ENCODE measurements around the gene PEBP1. TPM values are rescaled to one million over a fixed set of nuclear protein-coding genes. Genes with fewer than 3 reads are reported as not detected.

The PEBP1 gene
- total RNA-seq, 1 experiment from 2014 or later: 312 TPM

DNA sequence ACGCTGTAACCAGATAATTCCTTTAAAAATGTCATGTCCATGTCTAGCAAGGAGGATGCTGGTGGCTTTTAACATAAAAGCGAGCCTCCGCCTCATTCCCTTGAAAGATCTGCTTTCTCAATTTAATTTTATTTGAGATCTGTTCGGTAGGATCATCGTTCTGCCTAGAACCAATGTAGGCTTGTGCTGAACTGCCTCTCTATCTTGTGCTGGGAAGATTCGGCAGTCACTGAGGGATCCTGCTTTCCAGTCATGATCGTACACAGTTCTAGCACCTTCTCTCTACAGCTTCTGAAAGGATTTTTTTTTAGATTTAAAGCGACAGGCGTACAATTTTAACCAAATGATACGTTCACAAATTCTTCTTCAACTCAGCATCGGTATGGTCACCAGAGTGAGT lies 54.3 kb downstream of the PEBP1 start:
- no TSS peak for BruUV-seq (replicated peaks)
- H3K4me3 ChIP-seq (ENCODE audit: low read depth, low read length, poor library complexity, severe bottlenecking): no peak overlapping the region
- no peak for DNase-seq (ENCODE audit: low spot score)
- intact Hi-C loops (cut with micrococcal nuclease; ENCODE audit: unreplicated experiment): no loop called here
- CTCF ChIA-PET: no interaction called here
- POLR2A ChIA-PET (ENCODE audit: low non-redundant PET): no interaction called here
- H3K9me3 ChIP-seq (ENCODE audit: low read depth, low read length, poor library complexity, severe bottlenecking): no peaks in the 10 kb centered on the region
- H3K4me1 ChIP-seq (ENCODE audit: insufficient read depth, low read length, poor library complexity, severe bottlenecking): no peaks in the 10 kb centered on the region
- TF ChIP-seq EZH2 (IDR thresholded peaks at IDR 0.05; ENCODE audit: borderline replicate concordance, low read depth, low read length, poor library complexity, severe bottlenecking): no peak
- TF ChIP-seq, protein P1, sequence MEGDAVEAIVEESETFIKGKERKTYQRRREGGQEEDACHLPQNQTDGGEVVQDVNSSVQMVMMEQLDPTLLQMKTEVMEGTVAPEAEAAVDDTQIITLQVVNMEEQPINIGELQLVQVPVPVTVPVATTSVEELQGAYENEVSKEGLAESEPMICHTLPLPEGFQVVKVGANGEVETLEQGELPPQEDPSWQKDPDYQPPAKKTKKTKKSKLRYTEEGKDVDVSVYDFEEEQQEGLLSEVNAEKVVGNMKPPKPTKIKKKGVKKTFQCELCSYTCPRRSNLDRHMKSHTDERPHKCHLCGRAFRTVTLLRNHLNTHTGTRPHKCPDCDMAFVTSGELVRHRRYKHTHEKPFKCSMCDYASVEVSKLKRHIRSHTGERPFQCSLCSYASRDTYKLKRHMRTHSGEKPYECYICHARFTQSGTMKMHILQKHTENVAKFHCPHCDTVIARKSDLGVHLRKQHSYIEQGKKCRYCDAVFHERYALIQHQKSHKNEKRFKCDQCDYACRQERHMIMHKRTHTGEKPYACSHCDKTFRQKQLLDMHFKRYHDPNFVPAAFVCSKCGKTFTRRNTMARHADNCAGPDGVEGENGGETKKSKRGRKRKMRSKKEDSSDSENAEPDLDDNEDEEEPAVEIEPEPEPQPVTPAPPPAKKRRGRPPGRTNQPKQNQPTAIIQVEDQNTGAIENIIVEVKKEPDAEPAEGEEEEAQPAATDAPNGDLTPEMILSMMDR (conservative IDR thresholded peaks at IDR 0.05; ENCODE audit: low read depth, low read length): no peak
- no peaks in the 10 kb centered on the region for H3K36me3 ChIP-seq (ENCODE audit: insufficient read depth, low read length, poor library complexity, severe bottlenecking)
- H3K27ac ChIP-seq (ENCODE audit: low read depth, low read length, poor library complexity, severe bottlenecking): no peak overlapping the region
- H3K27me3 ChIP-seq (replicated peaks; ENCODE audit: insufficient read depth, low read depth, low read length, poor library complexity): no peaks in the 10 kb centered on the region

DNA sequence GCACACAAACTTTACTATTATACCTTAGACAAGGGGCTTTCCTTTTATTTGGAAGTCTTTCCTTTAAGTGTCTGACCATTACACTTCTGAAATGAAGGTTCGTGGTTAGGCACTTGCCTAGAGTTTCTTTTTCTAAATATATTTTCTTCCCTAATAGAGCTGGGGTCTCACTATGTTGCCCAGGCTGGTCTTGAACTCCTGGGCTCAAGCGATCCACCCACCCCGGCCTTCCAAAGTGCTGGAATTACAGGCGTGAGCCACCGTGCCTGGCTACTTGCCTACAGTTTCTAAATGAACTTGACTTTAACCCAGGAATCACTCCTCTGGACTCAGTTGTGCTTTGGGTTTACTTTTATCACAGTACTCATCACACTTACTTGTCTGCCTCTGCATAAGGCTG lies 57.6 kb downstream of the PEBP1 start:
- H3K4me3 ChIP-seq (ENCODE audit: low read depth, low read length, poor library complexity, severe bottlenecking): no peak overlapping the region
- no peak for DNase-seq (ENCODE audit: low spot score)
- H3K36me3 ChIP-seq (ENCODE audit: insufficient read depth, low read length, poor library complexity, severe bottlenecking): peaks cover 2% of the 10 kb centered on the region
- no peak for TF ChIP-seq EZH2 (IDR thresholded peaks at IDR 0.05; ENCODE audit: borderline replicate concordance, low read depth, low read length, poor library complexity, severe bottlenecking)
- TF ChIP-seq, protein P1 (conservative IDR thresholded peaks at IDR 0.05; ENCODE audit: low read depth, low read length): no peak
- no peaks in the 10 kb centered on the region for H3K9me3 ChIP-seq (ENCODE audit: low read depth, low read length, poor library complexity, severe bottlenecking)
- intact Hi-C loops (cut with micrococcal nuclease; ENCODE audit: unreplicated experiment): no loop called here
- no peak overlapping the region for H3K27ac ChIP-seq (ENCODE audit: low read depth, low read length, poor library complexity, severe bottlenecking)
- no peaks in the 10 kb centered on the region for H3K27me3 ChIP-seq (replicated peaks; ENCODE audit: insufficient read depth, low read depth, low read length, poor library complexity)
- CTCF ChIA-PET: no interaction called here
- H3K4me1 ChIP-seq (ENCODE audit: insufficient read depth, low read length, poor library complexity, severe bottlenecking): no peaks in the 10 kb centered on the region
- BruUV-seq (replicated peaks): no TSS peak
- POLR2A ChIA-PET (ENCODE audit: low non-redundant PET): no interaction called here

DNA sequence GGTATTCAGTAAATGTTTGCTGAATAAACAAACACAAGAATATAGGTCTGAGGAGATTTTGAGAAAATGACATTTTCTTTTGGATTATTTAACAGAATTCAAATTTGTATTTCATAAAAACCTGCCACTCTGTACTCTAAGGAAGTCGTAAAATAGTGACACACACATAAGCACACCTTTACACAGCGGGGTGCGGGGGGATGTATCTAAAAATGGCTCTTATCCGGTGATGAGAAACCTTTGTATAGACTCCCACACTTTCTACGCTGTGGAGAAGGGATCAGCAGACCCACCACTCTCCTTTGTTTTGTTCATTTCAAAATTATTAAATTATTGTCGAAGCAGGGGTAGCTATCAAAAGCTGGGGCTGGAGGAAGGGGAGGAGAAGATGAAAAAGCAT lies 58.0 kb downstream of the PEBP1 start:
- Histone ChIP-seq H3K4me1 (ENCODE audit: insufficient read depth, low read length, poor library complexity, severe bottlenecking) (no peaks in the 10 kb centered on the region), H3K36me3 (ENCODE audit: insufficient read depth, low read length, poor library complexity, severe bottlenecking) (peaks cover 7% of the 10 kb centered on the region), H3K4me3 (ENCODE audit: low read depth, low read length, poor library complexity, severe bottlenecking) (no peak overlapping the region), H3K9me3 (ENCODE audit: low read depth, low read length, poor library complexity, severe bottlenecking) (no peaks in the 10 kb centered on the region), H3K27ac (ENCODE audit: low read depth, low read length, poor library complexity, severe bottlenecking) (no peak overlapping the region), H3K27me3 (replicated peaks; ENCODE audit: insufficient read depth, low read depth, low read length, poor library complexity) (no peaks in the 10 kb centered on the region)
- DNase-seq (ENCODE audit: low spot score): no peak
- POLR2A ChIA-PET (ENCODE audit: low non-redundant PET): no interaction called here
- intact Hi-C loops (cut with micrococcal nuclease; ENCODE audit: unreplicated experiment): no loop called here
- CTCF ChIA-PET: no interaction called here
- no TSS peak for BruUV-seq (replicated peaks)
- no peak for TF ChIP-seq EZH2 (IDR thresholded peaks at IDR 0.05; ENCODE audit: borderline replicate concordance, low read depth, low read length, poor library complexity, severe bottlenecking)
- TF ChIP-seq, protein P1 (conservative IDR thresholded peaks at IDR 0.05; ENCODE audit: low read depth, low read length): no peak

Other genes with a start within 250 kb of the PEBP1 start
- 0.02 TPM in 1 of 2 replicates, not detected in the other for gene KSR2, start 167.1 kb upstream of the PEBP1 start, total RNA-seq (2021)
- gene RFC5, start 119.4 kb upstream of the PEBP1 start, total RNA-seq (2021): 62.1 and 66.3 TPM in 2 replicates
- gene WSB2, start 74.9 kb upstream of the PEBP1 start, total RNA-seq (2021): 97.9 and 122 TPM in 2 replicates
- gene VSIG10, start 32.1 kb upstream of the PEBP1 start, total RNA-seq (2021): 7.7 and 9.9 TPM in 2 replicates
- gene TAOK3, start 236.8 kb downstream of the PEBP1 start, total RNA-seq (2021): 46.6 and 48.9 TPM in 2 replicates
- gene SUDS3, start 240.4 kb downstream of the PEBP1 start, total RNA-seq (2021): 47.8 and 50.0 TPM in 2 replicates

Measured in A673 (cell line).